GM20431 (cell line): ENCODE measurements around the gene MAPKAP1.

Experiments
- in situ Hi-C: fragments of 300-500 bp; cut with MseI, MboI; formaldehyde crosslinking; loops from one replicate; pipeline ENCODE4 v1.15.0; 2020; ENCODE audit warnings: low sequenced_read_pairs; ENCODE audit not compliant: unreplicated experiment

The MAPKAP1 gene

GRCh38 chr9:125428060-125428901 lies 278.7 kb downstream of the MAPKAP1 start:
- in situ Hi-C loops, result no loop called here

- in situ Hi-C loops, result no loop called here
Observed at GRCh38 chr9:125427556-125427955, 279.5 kb downstream of the MAPKAP1 start.

- in situ Hi-C loops, result no loop called here
Observed at GRCh38 chr9:125426926-125427325, 280.1 kb downstream of the MAPKAP1 start.

DNA sequence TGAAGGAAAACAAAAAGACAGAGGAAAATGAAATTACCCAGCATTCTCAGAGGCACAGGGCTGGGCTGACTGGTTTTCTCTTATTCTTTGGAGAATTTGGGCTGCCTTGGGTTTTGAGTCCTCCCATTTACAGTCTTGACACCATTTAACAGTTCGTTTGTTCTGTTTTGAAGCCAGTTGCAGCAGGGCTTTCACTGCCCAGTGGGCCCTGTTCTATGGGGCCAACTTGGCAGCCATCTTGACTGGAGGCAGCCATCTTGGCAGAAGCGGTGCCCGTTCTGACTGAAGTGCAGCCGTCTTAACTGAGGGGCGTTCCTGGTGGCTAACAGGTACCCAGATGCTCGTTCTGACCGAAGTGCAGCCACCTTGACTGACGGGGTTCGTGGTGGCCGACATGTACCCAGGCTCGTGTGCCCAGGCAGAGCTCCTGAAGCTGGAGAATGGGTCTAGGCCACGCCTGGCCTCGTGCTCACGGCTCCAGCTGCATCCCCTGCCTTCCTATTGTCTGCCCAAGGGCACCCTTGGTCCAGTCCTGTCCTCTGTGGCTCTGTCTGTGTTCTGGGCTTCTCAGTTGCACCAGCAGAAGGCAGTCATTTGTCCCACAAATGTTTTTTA lies 281.0 kb downstream of the MAPKAP1 start:
- in situ Hi-C loops, result no loop called here

DNA sequence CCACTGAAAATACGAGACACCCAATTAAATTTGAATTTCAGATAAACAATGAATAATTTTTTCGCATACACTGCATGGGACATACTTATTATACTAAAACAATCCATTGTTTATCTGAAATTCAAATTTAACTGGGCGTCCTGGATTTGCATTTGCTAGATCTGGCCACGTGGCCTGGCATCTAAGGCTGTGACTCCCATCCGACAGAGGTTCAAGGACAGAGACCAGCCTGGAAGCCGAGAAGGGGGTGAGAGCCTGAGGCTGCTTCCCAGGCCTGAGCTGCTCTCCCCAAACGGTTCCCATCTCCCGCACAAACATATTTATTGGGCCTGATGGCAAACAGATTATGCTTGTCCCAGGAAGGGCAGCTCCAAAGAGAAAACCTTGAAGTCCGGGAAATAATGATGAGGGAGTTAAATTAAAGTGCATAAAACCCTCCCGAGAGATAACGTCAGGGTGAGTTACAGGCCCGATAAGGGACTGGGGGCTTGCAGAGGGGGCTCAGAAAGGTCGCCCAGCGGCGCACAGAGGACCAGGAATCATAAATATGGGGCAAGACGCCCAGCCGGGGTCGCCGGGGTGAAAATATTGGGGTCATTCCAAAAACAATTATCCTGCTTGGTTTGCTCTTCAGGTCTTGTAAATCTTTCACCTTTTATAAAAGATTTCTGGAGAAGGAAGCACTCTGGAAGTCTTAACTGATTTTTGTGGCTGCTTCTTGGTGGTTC lies 281.7 kb downstream of the MAPKAP1 start:
- in situ Hi-C loops, result no loop called here

DNA sequence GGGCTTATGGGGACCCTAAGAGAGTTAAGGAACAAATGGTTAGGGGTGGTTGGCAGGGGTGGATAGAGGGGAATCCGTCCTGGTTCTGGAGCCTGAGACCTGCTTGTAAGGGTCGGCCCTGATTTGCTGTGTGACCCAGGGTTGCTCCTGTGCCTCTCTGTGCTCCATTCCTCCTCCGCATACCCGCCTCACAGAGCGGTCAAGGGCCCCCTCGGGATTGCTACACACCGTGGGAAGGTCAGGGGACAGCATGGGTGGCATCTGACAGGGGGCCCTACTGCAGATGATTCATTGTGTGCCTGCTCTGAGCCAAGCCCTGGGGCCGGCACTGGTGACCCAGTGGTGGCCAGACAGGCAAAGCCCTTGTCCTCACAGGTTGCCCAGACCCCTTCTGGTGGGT lies 283.0 kb downstream of the MAPKAP1 start:
- in situ Hi-C loops, result loop anchor here (25.0 kb wide), 1 partner anchor 813 kb away; no protein-coding TSS in a partner anchor

GRCh38 chr9:125422853-125423252 lies 284.2 kb downstream of the MAPKAP1 start:
- in situ Hi-C loops, result loop anchor here (25.0 kb wide), 1 partner anchor 814 kb away; no protein-coding TSS in a partner anchor

DNA sequence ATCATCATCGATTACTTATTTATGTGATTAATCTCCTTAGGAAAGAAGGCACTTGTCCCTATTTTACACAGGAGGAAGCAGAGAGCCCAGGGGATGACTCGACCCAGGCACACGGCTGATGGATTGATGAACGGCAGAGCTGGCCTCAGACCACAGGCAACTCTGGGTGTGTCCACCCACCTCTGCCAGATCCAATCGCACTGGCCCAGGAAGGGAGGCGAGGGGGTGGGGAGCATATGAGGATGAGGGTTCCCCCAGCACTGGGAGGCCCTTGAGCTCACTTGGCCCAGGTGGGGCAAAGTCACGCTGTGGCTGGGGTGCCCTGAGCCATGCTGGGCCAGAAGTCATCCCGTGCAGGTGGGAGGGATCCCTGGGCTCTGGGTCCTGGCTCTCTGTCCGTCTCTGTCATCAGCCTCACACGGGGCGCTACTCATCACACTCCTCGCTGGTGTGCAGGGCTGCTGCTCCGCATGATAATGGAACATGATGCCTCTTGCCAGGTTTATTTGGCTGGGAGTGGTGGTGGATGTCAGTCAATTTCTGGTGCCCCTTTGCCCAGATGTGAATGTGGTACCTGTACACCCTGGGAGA lies 285.3 kb downstream of the MAPKAP1 start:
- in situ Hi-C loops, result loop anchor here (25.0 kb wide), 1 partner anchor 816 kb away; no protein-coding TSS in a partner anchor

DNA sequence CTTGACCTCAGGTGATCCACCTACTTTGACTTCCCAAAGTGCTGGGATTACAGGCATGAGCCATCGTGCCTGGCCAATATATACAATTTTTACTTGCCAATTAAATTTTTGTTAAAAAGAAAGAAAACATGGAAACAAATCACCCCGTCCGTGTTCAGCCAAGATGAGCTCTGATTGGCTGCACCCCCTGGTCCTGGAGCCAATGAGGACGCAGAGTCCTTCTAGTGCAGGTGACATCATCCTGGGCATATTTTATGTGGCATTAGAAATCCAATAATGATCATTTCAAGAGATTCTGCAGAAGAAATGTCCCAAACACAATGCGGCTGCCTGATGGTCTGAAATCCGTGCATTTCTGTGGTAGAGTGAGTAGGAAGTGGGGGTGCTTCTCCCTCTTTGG lies 285.8 kb downstream of the MAPKAP1 start:
- in situ Hi-C loops, result loop anchor here (25.0 kb wide), 1 partner anchor 816 kb away; no protein-coding TSS in a partner anchor

GRCh38 chr9:125418404-125418803 lies 288.6 kb downstream of the MAPKAP1 start:
- in situ Hi-C loops, result loop anchor here (25.0 kb wide), 1 partner anchor 819 kb away; no protein-coding TSS in a partner anchor

GRCh38 chr9:125416517-125416916 lies 290.5 kb downstream of the MAPKAP1 start:
- in situ Hi-C loops, result loop anchor here (25.0 kb wide), 1 partner anchor 821 kb away; no protein-coding TSS in a partner anchor

DNA sequence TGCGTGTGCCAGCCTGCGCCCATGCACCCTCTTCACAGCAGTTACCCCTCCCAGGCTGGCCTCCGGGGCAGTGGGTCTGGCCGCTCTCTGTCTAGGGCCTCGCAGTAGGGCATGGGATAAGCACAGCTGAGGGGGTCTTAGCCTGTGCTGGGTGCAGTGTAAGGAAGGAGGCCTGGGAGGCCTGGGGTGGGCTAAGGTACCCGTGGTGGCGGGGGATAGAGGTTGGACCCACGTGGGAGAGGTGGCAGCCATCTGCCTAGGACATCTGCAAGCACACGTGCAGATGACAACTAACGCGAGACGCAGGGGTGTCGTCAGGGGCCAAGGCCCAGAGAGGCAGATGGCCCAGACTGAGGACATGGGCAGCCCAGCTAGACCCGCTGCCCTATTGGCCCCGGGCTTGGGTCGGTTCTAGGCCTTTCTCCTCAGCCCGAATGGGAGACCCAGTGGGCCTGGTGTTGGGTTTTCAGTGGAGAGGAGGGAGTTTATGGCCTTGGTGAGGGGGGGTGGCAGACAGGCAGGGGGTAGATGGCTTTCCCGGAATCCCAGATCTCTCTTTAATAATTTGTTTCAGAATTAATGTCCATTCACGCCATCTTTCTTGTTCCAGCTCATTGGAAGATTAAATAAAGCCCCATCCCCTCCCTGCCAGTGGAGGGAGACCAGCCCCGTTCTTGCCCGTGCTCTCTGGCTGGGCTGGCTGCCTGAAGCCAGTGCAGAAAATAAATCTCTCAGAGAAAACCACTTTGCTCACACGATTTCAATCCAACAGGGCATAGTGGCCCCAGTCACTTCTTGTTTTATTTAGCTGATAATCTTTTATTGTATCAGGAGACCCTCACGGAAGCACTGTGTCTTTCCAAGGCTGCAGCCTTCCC lies 291.2 kb downstream of the MAPKAP1 start:
- in situ Hi-C loops, result loop anchor here (25.0 kb wide), 1 partner anchor 821 kb away; no protein-coding TSS in a partner anchor

- in situ Hi-C loops, result loop anchor here (25.0 kb wide), 1 partner anchor 824 kb away; no protein-coding TSS in a partner anchor
Observed at GRCh38 chr9:125413579-125413978, 293.4 kb downstream of the MAPKAP1 start.

GRCh38 chr9:125412166-125412565 lies 294.8 kb downstream of the MAPKAP1 start:
- in situ Hi-C loops, result loop anchor here (25.0 kb wide), 1 partner anchor 825 kb away; no protein-coding TSS in a partner anchor

GRCh38 chr9:125411171-125411756 lies 295.7 kb downstream of the MAPKAP1 start:
- in situ Hi-C loops, result loop anchor here (25.0 kb wide), 1 partner anchor 826 kb away; no protein-coding TSS in a partner anchor

DNA sequence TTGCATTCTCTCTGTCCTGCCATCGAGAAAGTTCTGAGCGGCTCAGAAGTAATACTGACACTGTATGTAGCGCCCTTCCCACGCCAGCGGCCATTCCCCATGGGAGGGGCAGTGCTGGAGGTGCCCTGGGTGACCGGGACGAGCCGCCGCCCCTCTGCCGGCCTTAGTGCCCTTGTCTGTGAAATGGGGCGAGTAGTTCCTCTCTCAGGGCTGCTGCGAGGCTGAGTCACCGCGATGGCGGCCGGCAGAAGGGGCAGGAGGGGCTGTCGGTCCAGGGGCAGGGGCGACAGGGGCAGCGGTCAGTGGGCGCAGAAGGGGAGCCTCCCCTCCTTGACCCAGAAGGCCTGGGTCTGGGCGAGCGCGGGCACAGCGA lies 296.5 kb downstream of the MAPKAP1 start:
- in situ Hi-C loops, result loop anchor here (25.0 kb wide), 1 partner anchor 827 kb away; no protein-coding TSS in a partner anchor

DNA sequence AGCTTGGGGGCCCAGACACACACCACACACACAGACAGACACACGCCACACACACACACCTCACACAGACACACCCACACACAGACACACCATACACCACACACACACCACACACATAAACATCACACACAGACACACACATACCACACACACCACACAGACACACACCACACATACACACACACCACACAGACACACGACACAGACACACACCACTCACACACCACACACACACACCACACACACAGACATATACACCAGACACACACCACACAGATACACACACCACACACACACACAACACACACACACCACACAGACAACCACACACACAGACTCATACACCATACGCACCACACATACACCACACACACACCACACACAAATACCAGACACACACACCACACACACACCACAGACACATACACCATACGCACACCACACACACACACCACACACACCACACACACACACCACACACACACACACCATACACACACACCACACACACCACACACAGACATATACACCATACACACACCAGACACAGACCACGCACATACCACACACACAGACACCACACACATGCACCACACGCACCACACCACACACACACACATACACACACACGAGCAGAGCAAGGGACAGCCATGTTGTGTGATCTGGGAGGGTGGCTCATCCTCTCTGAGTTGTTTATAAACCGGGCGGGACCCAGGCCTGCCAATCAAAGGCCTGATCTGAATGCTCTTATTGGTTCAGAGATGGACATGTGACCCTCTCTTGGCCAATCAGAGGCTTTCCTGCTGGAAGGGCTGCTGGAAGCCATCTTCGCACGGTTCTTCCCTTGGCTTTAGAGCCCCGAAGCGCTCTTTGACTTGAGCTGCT lies 297.1 kb downstream of the MAPKAP1 start:
- in situ Hi-C loops, result loop anchor here (25.0 kb wide), 1 partner anchor 827 kb away; no protein-coding TSS in a partner anchor
